Mesenchymal stem cell (in vitro differentiated cells and primary cell): ENCODE data around the gene SLC10A3.

Experiments
- DNase-seq: peaks from one replicate; pipeline ENCODE4 v3.0.0-alpha.2; 2013
- H2AFZ ChIP-seq: one replicate; pipeline ENCODE4 v1.6.1; 2013; ENCODE audit warnings: low read depth, mild to moderate bottlenecking, control low read depth, inconsistent platforms, low read length, moderate library complexity
- H2AK5ac ChIP-seq: 2 replicates; pipeline ENCODE4 v1.6.1; 2013; ENCODE audit warnings: low read length, moderate library complexity, mild to moderate bottlenecking, inconsistent platforms; ENCODE audit not compliant: severe bottlenecking
- H2BK120ac ChIP-seq: one replicate; pipeline ENCODE4 v1.6.1; 2013; ENCODE audit warnings: low read depth, mild to moderate bottlenecking, inconsistent platforms, low read length, moderate library complexity
- H2BK12ac ChIP-seq, 2 experiments: one replicate each; pipeline ENCODE4 v1.6.1; 2013; ENCODE audit warnings: inconsistent platforms in 2 of 2, low read length in 2 of 2, mild to moderate bottlenecking in 2 of 2, moderate library complexity in 2 of 2, control low read depth in 1 of 2
- H2BK15ac ChIP-seq: one replicate; pipeline ENCODE4 v1.6.1; 2013; ENCODE audit warnings: mild to moderate bottlenecking, low read depth, inconsistent platforms; ENCODE audit not compliant: poor library complexity, severe bottlenecking
- H2BK5ac ChIP-seq: 2 replicates; pipeline ENCODE4 v1.6.1; 2013; ENCODE audit warnings: low read depth, mild to moderate bottlenecking, low read length, control low read depth, inconsistent platforms; ENCODE audit not compliant: poor library complexity, severe bottlenecking
- H3K14ac ChIP-seq, 2 experiments: one replicate each; pipeline ENCODE4 v1.6.1; 2013; ENCODE audit warnings: inconsistent platforms in 2 of 2, low read length in 2 of 2, control low read depth in 1 of 2, mild to moderate bottlenecking in 1 of 2, moderate library complexity in 1 of 2
- H3K18ac ChIP-seq, 2 experiments: one replicate each; pipeline ENCODE4 v1.6.1; 2013; ENCODE audit warnings: inconsistent platforms in 2 of 2, low read length in 2 of 2, control low read depth in 1 of 2, low read depth in 1 of 2, mild to moderate bottlenecking in 1 of 2
- H3K23ac ChIP-seq, 2 experiments: one replicate each; pipeline ENCODE4 v1.6.1; 2013; ENCODE audit warnings: inconsistent platforms in 2 of 2, low read length in 2 of 2, mild to moderate bottlenecking in 2 of 2, moderate library complexity in 2 of 2, control low read depth in 1 of 2
- H3K27ac ChIP-seq: 2 replicates; pipeline ENCODE4 v1.5.1; 2013; ENCODE audit warnings: mild to moderate bottlenecking, moderate library complexity, low read length, control low read depth, inconsistent platforms; ENCODE audit not compliant: poor library complexity, severe bottlenecking
- H3K27me3 ChIP-seq, 2 experiments: 2 replicates each; pipeline versions ENCODE4 v1.6.1 to v1.7.0; 2013; ENCODE audit warnings: low read length in 2 of 2, mild to moderate bottlenecking in 2 of 2, moderate library complexity in 2 of 2, control low read depth in 1 of 2, inconsistent platforms in 1 of 2; ENCODE audit not compliant: control insufficient read depth in 1 of 2, insufficient read depth in 1 of 2
- H3K36me3 ChIP-seq, 2 experiments: 2 replicates each; pipeline versions ENCODE4 v1.6.1 to v1.7.0; 2013; ENCODE audit warnings: low read length in 2 of 2, control low read depth in 1 of 2, inconsistent platforms in 1 of 2, low read depth in 1 of 2, mild to moderate bottlenecking in 1 of 2; ENCODE audit not compliant: insufficient read depth in 2 of 2, control insufficient read depth in 1 of 2
- H3K4ac ChIP-seq, 2 experiments: one replicate each; pipeline ENCODE4 v1.6.1; 2013; ENCODE audit warnings: inconsistent platforms in 2 of 2, low read length in 2 of 2, mild to moderate bottlenecking in 2 of 2, moderate library complexity in 2 of 2, control low read depth in 1 of 2, low read depth in 1 of 2
- H3K4me1 ChIP-seq: 2 replicates; pipeline ENCODE4 v1.6.1; 2013; ENCODE audit warnings: low read depth, low read length, control low read depth; ENCODE audit not compliant: control insufficient read depth, insufficient read depth
- H3K4me2 ChIP-seq: 2 replicates; pipeline ENCODE4 v1.6.1; 2013; ENCODE audit warnings: low read length, mild to moderate bottlenecking, inconsistent platforms; ENCODE audit not compliant: poor library complexity, severe bottlenecking
- H3K4me3 ChIP-seq, 2 experiments: 2 replicates each; pipeline versions ENCODE4 v1.5.1 to v1.7.0; 2013; ENCODE audit warnings: low read length in 2 of 2, mild to moderate bottlenecking in 2 of 2, control low read depth in 1 of 2, low read depth in 1 of 2; ENCODE audit not compliant: insufficient read depth in 1 of 2
- H3K79me1 ChIP-seq: replicated peaks from 2 replicates; pipeline ENCODE4 v1.6.1; 2013; ENCODE audit warnings: mild to moderate bottlenecking, control low read depth, low read length, inconsistent platforms; ENCODE audit not compliant: poor library complexity, severe bottlenecking
- H3K9ac ChIP-seq: 2 replicates; pipeline ENCODE4 v1.7.0; 2013; ENCODE audit warnings: mild to moderate bottlenecking, low read length, moderate library complexity
- H3K9me3 ChIP-seq: 2 replicates; pipeline ENCODE4 v1.7.0; 2013; ENCODE audit warnings: mild to moderate bottlenecking, low read length; ENCODE audit not compliant: control insufficient read depth
- H4K8ac ChIP-seq: one replicate; pipeline ENCODE4 v1.6.1; 2013; ENCODE audit warnings: inconsistent platforms, mild to moderate bottlenecking, low read length, moderate library complexity
- H4K91ac ChIP-seq: one replicate; pipeline ENCODE4 v1.6.1; 2013; ENCODE audit warnings: mild to moderate bottlenecking, low read length, inconsistent platforms
- WGBS: methylation state at CpG from one replicate; pipeline ENCODE4 v1.1.7; 2013; ENCODE audit warnings: mixed read lengths; 5-methylcytosine and 5-hydroxymethylcytosine counted together

The SLC10A3 gene

GRCh38 chrX:154465601-154466000 is 24.8 kb downstream of the SLC10A3 start:
- Histone ChIP-seq H4K91ac (no peak overlapping the region), H2AFZ (no peak overlapping the region), H2BK12ac (no peak overlapping the region), H3K23ac (no peak overlapping the region), H3K4ac (no peak overlapping the region), H3K9ac (no peak overlapping the region), H3K4me2 (no peak overlapping the region), H4K8ac (no peak overlapping the region), H3K14ac (no peak overlapping the region), H2BK15ac (no peak overlapping the region), H3K27me3 (no peaks in the 10 kb centered on the region), H3K4me1 (peaks cover 5% of the 10 kb centered on the region), H2BK5ac (no peak overlapping the region), H3K18ac (no peak overlapping the region), H2BK120ac (no peak overlapping the region), H3K36me3 (peaks cover 70 to 100% of the 10 kb centered on the region in 2 experiments), H3K27ac (no peak overlapping the region), H3K79me1 (peaks cover 20% of the 10 kb centered on the region), H3K4me3 (no peak overlapping the region), H2AK5ac (no peak overlapping the region), H3K9me3 (no peaks in the 10 kb centered on the region)
- WGBS = 97% methylated on average over 14 of the region's 14 CpGs
- DNase-seq = no peak

DNA sequence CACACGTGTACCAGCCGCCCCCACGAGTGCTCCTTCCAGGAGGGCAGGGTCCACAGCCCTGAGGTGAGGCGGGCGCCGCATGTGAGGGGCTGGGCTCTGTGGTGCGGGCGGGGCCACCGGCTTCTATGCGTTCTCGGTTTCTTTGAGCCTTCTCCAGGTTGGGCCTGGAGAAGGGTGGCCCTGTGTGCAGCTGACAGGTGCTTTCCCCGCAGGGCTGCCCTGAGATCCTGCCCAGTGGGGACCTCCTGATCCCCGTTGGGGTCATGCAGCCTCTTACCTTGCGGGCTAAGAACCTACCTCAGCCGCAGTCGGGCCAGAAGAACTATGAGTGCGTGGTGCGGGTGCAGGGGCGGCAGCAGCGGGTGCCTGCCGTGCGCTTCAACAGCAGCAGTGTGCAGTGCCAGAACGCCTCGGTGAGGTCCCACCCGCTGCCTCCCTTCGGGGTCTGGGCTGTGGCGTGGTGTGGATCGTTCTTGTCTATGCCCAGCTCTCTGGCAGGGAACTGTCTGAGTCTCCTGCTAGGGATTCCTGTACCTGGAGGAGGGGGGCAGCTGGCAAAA is 25.5 kb downstream of the SLC10A3 start:
- H3K36me3 ChIP-seq = peaks cover 63 to 99% of the 10 kb centered on the region in 2 experiments
- no peak overlapping the region for H3K27ac ChIP-seq
- H4K91ac ChIP-seq = no peak overlapping the region
- H2BK12ac ChIP-seq = no peak overlapping the region
- no peak overlapping the region for H3K4me2 ChIP-seq
- H3K4me3 ChIP-seq = no peak overlapping the region
- no peak for DNase-seq
- H3K4me1 ChIP-seq = peaks cover 12% of the 10 kb centered on the region
- H3K18ac ChIP-seq = no peak overlapping the region
- H2AK5ac ChIP-seq = no peak overlapping the region
- H3K14ac ChIP-seq = no peak overlapping the region
- no peak overlapping the region for H2BK15ac ChIP-seq
- WGBS = 99% methylated on average over 24 of the region's 28 CpGs
- H4K8ac ChIP-seq = no peak overlapping the region
- no peak overlapping the region for H2BK5ac ChIP-seq
- H3K27me3 ChIP-seq = no peaks in the 10 kb centered on the region
- H2AFZ ChIP-seq = no peak overlapping the region
- no peak overlapping the region for H3K9ac ChIP-seq
- no peak overlapping the region for H2BK120ac ChIP-seq
- no peak overlapping the region for H3K23ac ChIP-seq
- no peak overlapping the region for H3K4ac ChIP-seq
- H3K9me3 ChIP-seq = no peaks in the 10 kb centered on the region
- H3K79me1 ChIP-seq = peaks cover 20% of the 10 kb centered on the region

DNA sequence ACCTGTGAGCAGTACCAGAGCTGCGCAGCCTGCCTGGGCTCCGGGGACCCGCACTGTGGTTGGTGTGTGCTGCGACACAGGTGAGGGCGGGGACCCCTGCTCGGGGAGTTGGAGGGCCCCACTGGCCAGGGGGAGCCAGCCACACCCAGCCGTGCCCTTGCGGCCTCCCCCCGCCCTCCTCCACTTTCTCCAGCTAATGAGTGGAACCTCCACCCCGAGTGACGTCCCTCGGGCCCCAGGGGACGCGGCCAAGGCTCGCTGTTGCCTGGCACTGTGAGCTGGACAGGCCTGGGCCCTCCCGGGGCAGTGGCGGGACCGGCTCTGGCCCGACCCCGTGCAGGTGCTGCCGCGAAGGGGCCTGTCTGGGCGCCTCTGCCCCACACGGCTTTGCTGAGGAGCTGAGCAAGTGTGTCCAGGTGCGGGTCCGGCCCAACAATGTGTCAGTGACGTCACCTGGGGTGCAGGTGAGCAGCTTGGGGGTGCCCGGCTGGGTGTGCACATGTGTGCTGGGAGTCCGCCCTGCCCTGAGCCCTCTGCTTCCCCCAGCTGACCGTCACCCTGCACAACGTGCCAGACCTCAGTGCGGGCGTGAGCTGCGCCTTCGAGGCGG is 26.7 kb downstream of the SLC10A3 start:
- Histone ChIP-seq H4K8ac (no peak overlapping the region), H2AK5ac (no peak overlapping the region), H3K27ac (no peak overlapping the region), H3K4me1 (peaks cover 18% of the 10 kb centered on the region), H2BK15ac (no peak overlapping the region), H2BK120ac (no peak overlapping the region), H3K36me3 (peaks cover 55 to 88% of the 10 kb centered on the region in 2 experiments), H3K4me2 (no peak overlapping the region), H3K9me3 (no peaks in the 10 kb centered on the region), H3K18ac (no peak overlapping the region), H2BK5ac (no peak overlapping the region), H3K23ac (no peak overlapping the region), H2BK12ac (no peak overlapping the region), H3K4me3 (no peak overlapping the region), H3K4ac (no peak overlapping the region), H3K14ac (no peak overlapping the region), H4K91ac (no peak overlapping the region), H3K9ac (no peak overlapping the region), H3K27me3 (no peaks in the 10 kb centered on the region), H2AFZ (no peak overlapping the region), H3K79me1 (peaks cover 19% of the 10 kb centered on the region)
- no peak for DNase-seq
- WGBS = 94% methylated on average over 18 of the region's 36 CpGs

- Histone ChIP-seq H3K23ac (no peak overlapping the region), H2AK5ac (no peak overlapping the region), H3K79me1 (peaks cover 18% of the 10 kb centered on the region), H2BK12ac (no peak overlapping the region), H2AFZ (no peak overlapping the region), H3K4me3 (no peak overlapping the region), H3K4ac (no peak overlapping the region), H3K14ac (no peak overlapping the region), H4K91ac (no peak overlapping the region), H3K9ac (no peak overlapping the region), H3K36me3 (peaks cover 47 to 75% of the 10 kb centered on the region in 2 experiments), H3K27me3 (no peaks in the 10 kb centered on the region), H3K18ac (no peak overlapping the region), H2BK15ac (no peak overlapping the region), H2BK5ac (no peak overlapping the region), H4K8ac (no peak overlapping the region), H3K9me3 (no peaks in the 10 kb centered on the region), H3K4me1 (peaks cover 18% of the 10 kb centered on the region), H3K4me2 (no peak overlapping the region), H3K27ac (no peak overlapping the region), H2BK120ac (no peak overlapping the region)
- WGBS = 95% methylated on average over 6 of the region's 8 CpGs
- DNase-seq = no peak
Measured at GRCh38 chrX:154462396-154462795, 28.0 kb downstream of the SLC10A3 start.
